ENCODE results near the gene MOSPD3.

GRCh38 chr7:100602889-100603725, 9.2 kb upstream of the MOSPD3 start:
- TF ChIP-seq CTCF (IDR thresholded peaks at IDR 0.05), result no peak
- no peak for TF ChIP-seq POLR2AphosphoS5 (IDR thresholded peaks at IDR 0.05)
- no peak for TF ChIP-seq POLR2A (IDR thresholded peaks at IDR 0.05)

All from stomach (tissue), 4 donors.